SK-N-SH (cell line): ENCODE measurements around the gene PPP1R3G. TPM values are rescaled to one million over a fixed set of nuclear protein-coding genes. Genes with fewer than 3 reads are reported as not detected.

ENCODE experiments used
- CTCF ChIA-PET: fragments of 300-600, 350-600 bp; formaldehyde crosslinking; extraction: SDS; loops from one replicate; lab custom pipeline; 2021; lab: Yijun Ruan, JAX
- POLR2A ChIA-PET: fragments of 350-600 bp; sonication (Branson Sonifier 250); formaldehyde crosslinking; extraction: SDS; loops from one replicate; lab custom pipeline; 2020; ENCODE audit warnings: antibody characterized with exemption, inconsistent platforms; lab: Yijun Ruan, JAX
- DNase-seq: peaks from one replicate; pipeline ENCODE4 v3.0.0; 2012
- H2AFZ ChIP-seq: fragments of 200-600 bp; sonication (generic); 2 replicates; pipeline ENCODE4 v1.8.1; 2016; ENCODE audit warnings: antibody characterized with exemption, mild to moderate bottlenecking, low read depth
- H3F3A ChIP-seq: fragments of 200-600 bp; sonication (generic); replicated peaks from 2 replicates; pipeline ENCODE3; 2016; ENCODE audit warnings: antibody characterized with exemption, mild to moderate bottlenecking; ENCODE audit not compliant: insufficient read depth
- H3K27ac ChIP-seq, 2 experiments: fragments of 200-500 bp in 1 of 2; fragments of 200-600 bp in 1 of 2; sonication (Bioruptor generic) in 1 of 2; sonication (generic), shearing (Covaris generic) in 1 of 2; 2 replicates each; pipeline versions ENCODE4 v1.5.1 to v1.6.1; 2014 to 2016; ENCODE audit warnings: low read depth in 2 of 2, inconsistent platforms in 1 of 2, low read length in 1 of 2, mild to moderate bottlenecking in 1 of 2, mixed read lengths in 1 of 2
- H3K27me3 ChIP-seq: fragments of 200-600 bp; sonication (generic), shearing (Covaris generic); 2 replicates; pipeline ENCODE4 v1.6.1; 2016; ENCODE audit warnings: mixed run types; ENCODE audit not compliant: insufficient read depth
- H3K36me3 ChIP-seq, 2 experiments: fragments of 200-500 bp in 1 of 2; fragments of 200-600 bp in 1 of 2; sonication (Bioruptor generic) in 1 of 2; sonication (generic) in 1 of 2; replicated peaks in 1 of 2; 2 replicates each; pipeline versions ENCODE3 to v1.5.1; 2014 to 2016; ENCODE audit warnings: low read length in 1 of 2, mild to moderate bottlenecking in 1 of 2; ENCODE audit not compliant: insufficient read depth in 2 of 2, control insufficient read depth in 1 of 2
- H3K4me1 ChIP-seq, 2 experiments: fragments of 200-500 bp in 1 of 2; fragments of 200-600 bp in 1 of 2; sonication (Bioruptor generic) in 1 of 2; sonication (generic), shearing (Covaris generic) in 1 of 2; 2 replicates each; pipeline versions ENCODE4 v1.5.1 to v1.6.1; 2014 to 2016; ENCODE audit warnings: low read depth in 1 of 2, low read length in 1 of 2, mixed run types in 1 of 2; ENCODE audit not compliant: insufficient read depth in 2 of 2, control insufficient read depth in 1 of 2
- H3K4me2 ChIP-seq: fragments of 200-600 bp; sonication (generic), shearing (Covaris generic); 2 replicates; pipeline ENCODE4 v1.6.1; 2017; ENCODE audit warnings: mixed run types
- H3K4me3 ChIP-seq, 2 experiments: fragments of 200-500 bp in 1 of 2; fragments of 200-600 bp in 1 of 2; sonication (Bioruptor generic) in 1 of 2; sonication (generic), shearing (Covaris generic) in 1 of 2; 2 replicates each; pipeline versions ENCODE4 v1.5.1 to v1.8.1; 2014 to 2016; ENCODE audit warnings: low read depth in 2 of 2, inconsistent platforms in 1 of 2, low read length in 1 of 2, mild to moderate bottlenecking in 1 of 2, mixed read lengths in 1 of 2, moderate library complexity in 1 of 2
- H3K79me2 ChIP-seq: fragments of 200-600 bp; sonication (generic); 2 replicates; pipeline ENCODE4 v1.8.1; 2017; ENCODE audit warnings: mild to moderate bottlenecking; ENCODE audit not compliant: insufficient read depth
- H3K9ac ChIP-seq: fragments of 200-600 bp; sonication (generic); 2 replicates; pipeline ENCODE4 v1.6.1; 2017; ENCODE audit warnings: mixed run types
- H3K9me2 ChIP-seq: fragments of 200-600 bp; sonication (generic); 2 replicates; pipeline ENCODE4 v1.6.1; 2017; ENCODE audit warnings: mixed run types
- H3K9me3 ChIP-seq: fragments of 200-600 bp; sonication (generic); 2 replicates; pipeline ENCODE4 v1.6.1; 2017; ENCODE audit warnings: mixed run types, mild to moderate bottlenecking, moderate library complexity
- H4K20me1 ChIP-seq: fragments of 200-600 bp; sonication (generic); 2 replicates; pipeline ENCODE4 v1.6.1; 2017; ENCODE audit warnings: mild to moderate bottlenecking, mixed run types; ENCODE audit not compliant: insufficient read depth
- CTCF ChIP-seq: fragments of 200-600 bp; sonication (generic); IDR thresholded peaks from 2 replicates; pipeline ENCODE4 v1.6.1; 2017; ENCODE audit warnings: antibody characterized with exemption, mild to moderate bottlenecking, moderate library complexity
- ELF1 ChIP-seq: IDR thresholded peaks from 2 replicates; pipeline ENCODE4 v1.4.0; 2012
- EZH2phosphoT487 ChIP-seq: fragments of 200-600 bp; sonication (generic); IDR thresholded peaks from 2 replicates; pipeline ENCODE4 v1.6.1; 2017; ENCODE audit warnings: low read depth, mixed run types, mild to moderate bottlenecking, antibody characterized with exemption, moderate library complexity, borderline replicate concordance
- FOSL2 ChIP-seq: IDR thresholded peaks from 2 replicates; pipeline ENCODE4 v1.4.0; 2012; ENCODE audit warnings: low read depth, mild to moderate bottlenecking, moderate library complexity, borderline replicate concordance
- FOXJ3 ChIP-seq: sonication (generic); formaldehyde crosslinking; IDR thresholded peaks from 2 replicates; pipeline ENCODE4 v1.5.1; 2020; ENCODE audit warnings: mild to moderate bottlenecking, missing genetic modification reagents
- FOXM1 ChIP-seq: IDR thresholded peaks from 2 replicates; pipeline ENCODE4 v1.4.0; 2012; ENCODE audit warnings: low read depth, mild to moderate bottlenecking
- GABPA ChIP-seq: IDR thresholded peaks from 2 replicates; pipeline ENCODE4 v1.4.0; 2012; ENCODE audit warnings: low read depth, mild to moderate bottlenecking
- GATA2 ChIP-seq: sonication (generic); formaldehyde crosslinking; IDR thresholded peaks from 2 replicates; pipeline ENCODE4 v1.5.0; 2020; ENCODE audit warnings: mild to moderate bottlenecking, missing genetic modification reagents
- JUND ChIP-seq: IDR thresholded peaks from 2 replicates; pipeline ENCODE4 v1.4.0; 2012
- MEF2A ChIP-seq: IDR thresholded peaks from 2 replicates; pipeline ENCODE4 v1.4.0; 2012; ENCODE audit warnings: low read depth, borderline replicate concordance
- NRF1 ChIP-seq: IDR thresholded peaks from 2 replicates; pipeline ENCODE4 v1.6.1; 2012; ENCODE audit warnings: low read depth, mild to moderate bottlenecking, low read length
- PBX3 ChIP-seq: IDR thresholded peaks from 2 replicates; pipeline ENCODE4; 2012
- POLR2AphosphoS5 ChIP-seq: IDR thresholded peaks from 2 replicates; pipeline ENCODE4 v1.6.1; 2012; ENCODE audit warnings: low read depth, low read length
- RFX5 ChIP-seq: IDR thresholded peaks from 2 replicates; pipeline ENCODE4 v1.6.1; 2012; ENCODE audit warnings: mild to moderate bottlenecking, improper control_type of control experiment, low read length
- RXRA ChIP-seq: IDR thresholded peaks from 2 replicates; pipeline ENCODE4 v1.4.0; 2012; ENCODE audit warnings: low read depth, mild to moderate bottlenecking, borderline replicate concordance
- SMC3 ChIP-seq: IDR thresholded peaks from 2 replicates; pipeline ENCODE4 v1.6.1; 2012; ENCODE audit warnings: low read depth, low read length, improper control_type of control experiment
- TAF1 ChIP-seq: IDR thresholded peaks from 2 replicates; pipeline ENCODE4 v1.6.1; 2012; ENCODE audit warnings: low read depth, mild to moderate bottlenecking, low read length, moderate library complexity, borderline replicate concordance
- USF1 ChIP-seq: IDR thresholded peaks from 2 replicates; pipeline ENCODE4 v1.4.0; 2012; ENCODE audit warnings: low read depth, borderline replicate concordance
- WGBS: methylation state at CpG from one replicate; pipeline ENCODE4 v1.1.6; 2017; ENCODE audit warnings: low lambda C conversion rate; 5-methylcytosine and 5-hydroxymethylcytosine counted together
- polyA plus RNA-seq, 3 experiments: library from polyadenylated mRNA; depleted of rRNA; stranded (reverse); fragments of >200 nt; gene quantifications; 2 replicates each; pipeline ENCODE4 v1.2.3, GENCODE V29; 2012
- TF ChIP-seq, protein P1 (sequence below): IDR thresholded peaks from 2 replicates; pipeline ENCODE4 v1.4.0; 2012; ENCODE audit warnings: low read depth, borderline replicate concordance

PPP1R3G gene
- polyA plus RNA-seq, 1 of the 3 experiments (the other 2 are of a cell fraction) = 0.10 TPM

DNA sequence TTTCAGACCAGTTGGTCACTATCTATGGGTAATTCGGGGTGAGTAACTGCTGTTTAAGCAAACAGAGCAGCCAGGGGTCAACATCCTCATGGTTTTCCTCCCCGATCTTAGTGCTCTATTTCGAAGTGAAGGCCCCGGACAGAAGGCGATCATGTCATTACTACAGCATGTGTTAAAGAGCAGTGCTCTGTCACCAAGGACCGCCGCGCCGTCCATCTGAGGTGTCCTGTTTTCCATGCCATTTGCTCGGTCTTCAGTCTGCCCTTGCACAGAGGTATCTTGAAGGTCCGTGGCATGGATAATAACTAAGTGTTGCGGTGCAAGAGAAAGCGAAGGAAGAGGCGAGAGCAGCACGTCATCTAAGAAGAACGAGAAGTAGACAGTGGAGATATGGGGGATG is 25.1 kb downstream of the PPP1R3G start:
- TF ChIP-seq TAF1 = no peak
- TF ChIP-seq PBX3 = no peak
- no peak for TF ChIP-seq JUND
- TF ChIP-seq NRF1 = no peak
- TF ChIP-seq FOXJ3 = no peak
- TF ChIP-seq CTCF = no peak
- no peak for TF ChIP-seq POLR2AphosphoS5
- TF ChIP-seq SMC3 = no peak
- TF ChIP-seq RFX5 = no peak
- TF ChIP-seq GATA2 (CRISPR knock-in tag) = no peak
- TF ChIP-seq RXRA = no peak
- no peak for TF ChIP-seq FOXM1
- no peak for TF ChIP-seq USF1
- peaks cover 0 to 3% of the 10 kb centered on the region in 2 experiments for H3K36me3 ChIP-seq

DNA sequence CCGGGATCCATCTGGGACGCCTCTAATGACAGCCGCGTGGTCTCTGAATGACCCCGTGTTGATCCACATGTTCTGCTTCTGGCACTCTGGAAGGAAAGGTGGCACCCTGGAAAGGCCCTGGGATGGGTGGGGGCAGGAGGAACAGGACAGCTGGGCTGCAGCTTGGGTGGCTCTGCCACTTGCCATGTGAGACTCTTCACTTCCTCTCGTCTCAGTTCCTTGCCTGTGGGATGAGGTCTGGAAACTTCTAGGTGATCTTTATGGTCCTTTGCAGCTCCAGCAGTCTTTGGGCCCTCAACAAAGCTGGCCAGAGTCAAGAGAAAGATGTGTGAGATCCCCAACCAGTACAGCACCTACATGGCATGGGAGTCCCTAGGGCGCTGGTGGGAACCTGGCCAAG is 26.5 kb downstream of the PPP1R3G start:
- 95% methylated on average over 7 of the region's 7 CpGs for WGBS
- Histone ChIP-seq H4K20me1 (0 out of 2 replicates have a peak, but pooled peaks cover 8% of the 10 kb centered on the region), H3K36me3 (peaks cover 0 to 3% of the 10 kb centered on the region in 2 experiments), H3K4me1 (peaks cover 0 to 1% of the 10 kb centered on the region in 2 experiments; a peak in 2 of 4 replicates), H3K9ac (no peak overlapping the region), H3K9me3 (no peaks in the 10 kb centered on the region), H3K9me2 (no peaks in the 10 kb centered on the region), H3K4me3 (no peak overlapping the region), H3K27me3 (no peaks in the 10 kb centered on the region), H2AFZ (no peak overlapping the region), H3F3A (peaks cover 5% of the 10 kb centered on the region), H3K79me2 (no peaks in the 10 kb centered on the region), H3K4me2 (no peak overlapping the region), H3K27ac (no peak overlapping the region)
- ChIA-PET POLR2A (no interaction called here), CTCF (no interaction called here)
- no peak for DNase-seq
- TF ChIP-seq FOSL2 (no peak), MEF2A (no peak), GABPA (no peak), JUND (no peak), FOXM1 (no peak), CTCF (no peak), PBX3 (no peak), TAF1 (no peak), ELF1 (no peak), RXRA (no peak), EZH2phosphoT487 (no peak)
- TF ChIP-seq, protein P1, sequence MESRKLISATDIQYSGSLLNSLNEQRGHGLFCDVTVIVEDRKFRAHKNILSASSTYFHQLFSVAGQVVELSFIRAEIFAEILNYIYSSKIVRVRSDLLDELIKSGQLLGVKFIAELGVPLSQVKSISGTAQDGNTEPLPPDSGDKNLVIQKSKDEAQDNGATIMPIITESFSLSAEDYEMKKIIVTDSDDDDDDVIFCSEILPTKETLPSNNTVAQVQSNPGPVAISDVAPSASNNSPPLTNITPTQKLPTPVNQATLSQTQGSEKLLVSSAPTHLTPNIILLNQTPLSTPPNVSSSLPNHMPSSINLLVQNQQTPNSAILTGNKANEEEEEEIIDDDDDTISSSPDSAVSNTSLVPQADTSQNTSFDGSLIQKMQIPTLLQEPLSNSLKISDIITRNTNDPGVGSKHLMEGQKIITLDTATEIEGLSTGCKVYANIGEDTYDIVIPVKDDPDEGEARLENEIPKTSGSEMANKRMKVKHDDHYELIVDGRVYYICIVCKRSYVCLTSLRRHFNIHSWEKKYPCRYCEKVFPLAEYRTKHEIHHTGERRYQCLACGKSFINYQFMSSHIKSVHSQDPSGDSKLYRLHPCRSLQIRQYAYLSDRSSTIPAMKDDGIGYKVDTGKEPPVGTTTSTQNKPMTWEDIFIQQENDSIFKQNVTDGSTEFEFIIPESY = no peak

More for the DNA sequence above, 25.1 kb downstream of the PPP1R3G start:
- Histone ChIP-seq H3K27ac (no peak overlapping the region), H3K4me3 (no peak overlapping the region), H3K79me2 (no peaks in the 10 kb centered on the region), H3K9me2 (no peaks in the 10 kb centered on the region), H3K4me1 (no peaks in the 10 kb centered on the region; a peak in 1 of 4 replicates), H3K9ac (no peak overlapping the region), H3K27me3 (no peaks in the 10 kb centered on the region), H3F3A (peaks cover 5% of the 10 kb centered on the region), H3K9me3 (no peaks in the 10 kb centered on the region), H3K4me2 (no peak overlapping the region), H4K20me1 (0 out of 2 replicates have a peak, but pooled peaks cover 8% of the 10 kb centered on the region), H2AFZ (no peak overlapping the region)
- ChIA-PET POLR2A (no interaction called here), CTCF (no interaction called here)
- WGBS = 92% methylated on average over 16 of the region's 16 CpGs
- no peak for DNase-seq
